SKM-1 treated with dmso at 0.1 percent for 144 hours (cell line): Measurements from ENCODE around the gene ZFP1.

Source experiments
- DNase-seq: peaks from one replicate; lab custom pipeline; 2025; ENCODE audit not compliant: unreplicated experiment; lab: John Stamatoyannopoulos, UW

Gene ZFP1

GRCh38 chr16:75148311-75149195, at the start of gene ZFP1:
Gene ZFP1, plus strand, starts transcription at chr16:75148524. Its CDS starts 4,428 bp downstream, at chr16:75152952.
- peak; percentile 84 for DNase-seq

GRCh38 chr16:75099075-75099667, 49.2 kb upstream of the ZFP1 start:
- no peak for DNase-seq

GRCh38 chr16:75099738-75100602, 48.4 kb upstream of the ZFP1 start:
- no peak for DNase-seq

GRCh38 chr16:75100603-75100990, 47.7 kb upstream of the ZFP1 start:
- DNase-seq = no peak

GRCh38 chr16:75101635-75102034, 46.7 kb upstream of the ZFP1 start:
- no peak for DNase-seq

GRCh38 chr16:75102595-75102994, 45.7 kb upstream of the ZFP1 start:
- no peak for DNase-seq

- DNase-seq = no peak
These were observed 44.3 kb upstream of the ZFP1 start for GRCh38 chr16:75103994-75104393.

GRCh38 chr16:75104836-75105235, 43.5 kb upstream of the ZFP1 start:
- no peak for DNase-seq

GRCh38 chr16:75105306-75106061, 42.8 kb upstream of the ZFP1 start:
- DNase-seq = peak; percentile 71

GRCh38 chr16:75106351-75107274, 41.7 kb upstream of the ZFP1 start:
- DNase-seq = no peak

- no peak for DNase-seq
These were observed 40.8 kb upstream of the ZFP1 start for GRCh38 chr16:75107505-75107904.

- DNase-seq = peak; percentile 53
These were observed 39.3 kb upstream of the ZFP1 start for GRCh38 chr16:75108792-75109731.

- no peak for DNase-seq
These were observed 38.5 kb upstream of the ZFP1 start for GRCh38 chr16:75109732-75110243.

GRCh38 chr16:75110637-75111513, 37.4 kb upstream of the ZFP1 start:
- peak; percentile 79 for DNase-seq

- no peak for DNase-seq
These were observed 36.8 kb upstream of the ZFP1 start for GRCh38 chr16:75111514-75111940.

- DNase-seq = no peak
These were observed 36.2 kb upstream of the ZFP1 start for GRCh38 chr16:75111961-75112733.
